ENCODE measurements around the gene UBE2G2.

Gene UBE2G2

GRCh38 chr21:44738621-44739020 is 63.0 kb downstream of the UBE2G2 start:
- no CpG with 5 or more reads among the region's 3 CpGs for WGBS, 2 donors (ENCODE audit: extremely low coverage in 2 of 2, insufficient read length in 2 of 2, insufficient replicate concordance in 1 of 2)
- Histone ChIP-seq H3K4me1 (ENCODE audit: control insufficient read depth in 2 of 2, insufficient read depth in 1 of 2, low read depth in 1 of 2, low read length in 2 of 2) (peaks cover 0 to 3% of the 10 kb centered on the region in 2 donors), H2AK5ac (ENCODE audit: low read depth, low read length) (no peak overlapping the region), H3K4ac (ENCODE audit: low read length) (no peak overlapping the region), H3K14ac (ENCODE audit: low read length) (no peak overlapping the region), H3K23ac (ENCODE audit: low read depth, low read length, poor library complexity) (no peak overlapping the region), H2AFZ (ENCODE audit: low read length) (no peak overlapping the region), H2BK120ac (ENCODE audit: low read depth, low read length) (no peak overlapping the region), H3K9ac (ENCODE audit: low read depth, low read length, poor library complexity) (no peak overlapping the region), H3K79me1 (ENCODE audit: low read depth, low read length) (no peaks in the 10 kb centered on the region), H3K4me2 (ENCODE audit: insufficient read depth, low read length, poor library complexity, severe bottlenecking) (no peak overlapping the region), H3K36me3 (replicated peaks in 1 of 2; ENCODE audit: control insufficient read depth in 2 of 2, insufficient read depth in 2 of 2, low read length in 2 of 2) (no peaks in the 10 kb centered on the region), H3K27ac (replicated peaks; ENCODE audit: low read length) (no peak overlapping the region), H3K27me3 (ENCODE audit: control insufficient read depth in 3 of 3, insufficient read depth in 3 of 3, low read depth in 1 of 3, low read length in 3 of 3) (peaks cover 0 to 43% (median 0%) of the 10 kb centered on the region in 3 experiments), H2BK15ac (ENCODE audit: low read length) (no peak overlapping the region), H4K8ac (ENCODE audit: low read depth, low read length) (no peak overlapping the region), H2BK12ac (ENCODE audit: low read length) (no peak overlapping the region), H3K4me3 (ENCODE audit: low read length in 2 of 2) (no peak overlapping the region), H3K18ac (ENCODE audit: low read length) (no peak overlapping the region), H2BK5ac (ENCODE audit: low read length) (no peak overlapping the region), H3K9me3 (replicated peaks in 1 of 2; ENCODE audit: control insufficient read depth in 2 of 2, insufficient read depth in 1 of 2, low read depth in 1 of 2, low read length in 2 of 2) (peaks cover 0 to 41% of the 10 kb centered on the region in 2 donors), H4K91ac (ENCODE audit: low read depth, low read length, poor library complexity) (no peak overlapping the region)
- DNase-seq (ENCODE audit: low spot score): no peak

DNA sequence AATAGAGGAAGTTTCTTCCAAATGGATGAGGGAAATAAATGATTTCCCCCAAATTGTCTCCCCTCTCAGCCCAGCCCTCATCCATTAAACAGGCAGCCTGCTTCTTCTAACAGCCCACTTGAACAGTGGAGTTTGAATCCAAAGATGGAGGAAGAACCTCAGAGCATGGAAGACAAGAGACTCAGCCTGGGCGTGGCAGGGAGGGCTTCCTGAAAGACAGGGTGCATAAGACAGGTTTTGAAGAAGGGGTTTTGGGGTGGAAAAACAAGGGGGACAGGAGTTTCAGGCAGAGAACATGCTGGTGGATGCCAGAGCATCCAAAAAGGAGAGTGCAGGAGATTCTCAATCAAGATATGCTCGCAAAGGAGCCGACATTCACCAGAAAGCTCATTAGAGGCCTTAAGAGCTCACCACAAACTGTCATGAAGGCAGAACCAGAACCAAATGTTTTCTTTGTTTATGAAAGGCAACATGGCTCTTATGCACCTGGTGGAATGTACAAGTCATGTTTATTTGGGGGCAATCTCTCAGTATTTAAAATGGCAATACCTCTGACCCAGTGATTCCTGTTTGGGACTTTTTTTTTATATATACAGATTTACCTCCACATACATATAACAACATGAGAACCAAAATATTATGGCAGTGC is 63.8 kb downstream of the UBE2G2 start:
- no CpG with 5 or more reads among the region's 3 CpGs for WGBS, 2 donors (ENCODE audit: extremely low coverage in 2 of 2, insufficient read length in 2 of 2, insufficient replicate concordance in 1 of 2)
- H3K79me1 ChIP-seq (ENCODE audit: low read depth, low read length): no peaks in the 10 kb centered on the region
- DNase-seq (ENCODE audit: low spot score): peak; percentile 44

GRCh38 chr21:44736291-44737004 is 65.2 kb downstream of the UBE2G2 start:
- H2AK5ac ChIP-seq (ENCODE audit: low read depth, low read length): no peak overlapping the region
- no peak overlapping the region for H4K8ac ChIP-seq (ENCODE audit: low read depth, low read length)
- H2AFZ ChIP-seq (ENCODE audit: low read length): no peak overlapping the region
- H3K23ac ChIP-seq (ENCODE audit: low read depth, low read length, poor library complexity): peak overlapping the region; percentile 17
- H2BK12ac ChIP-seq (ENCODE audit: low read length): no peak overlapping the region
- H3K4ac ChIP-seq (ENCODE audit: low read length): no peak overlapping the region
- H3K36me3 ChIP-seq (replicated peaks in 1 of 2; ENCODE audit: control insufficient read depth in 2 of 2, insufficient read depth in 2 of 2, low read length in 2 of 2): no peaks in the 10 kb centered on the region
- H3K79me1 ChIP-seq (ENCODE audit: low read depth, low read length): no peaks in the 10 kb centered on the region
- H3K27ac ChIP-seq (replicated peaks; ENCODE audit: low read length): no peak overlapping the region
- no peak overlapping the region for H2BK15ac ChIP-seq (ENCODE audit: low read length)
- no peak overlapping the region for H2BK120ac ChIP-seq (ENCODE audit: low read depth, low read length)
- peaks cover 0 to 63% (median 0%) of the 10 kb centered on the region in 3 experiments for H3K27me3 ChIP-seq (ENCODE audit: control insufficient read depth in 3 of 3, insufficient read depth in 3 of 3, low read depth in 1 of 3, low read length in 3 of 3)
- no CpG with 5 or more reads among the region's 8 CpGs for WGBS, 2 donors (ENCODE audit: extremely low coverage in 2 of 2, insufficient read length in 2 of 2, insufficient replicate concordance in 1 of 2)
- H3K18ac ChIP-seq (ENCODE audit: low read length): no peak overlapping the region
- H3K4me3 ChIP-seq (ENCODE audit: low read length in 2 of 2): no peak overlapping the region
- H3K4me1 ChIP-seq (ENCODE audit: control insufficient read depth in 2 of 2, insufficient read depth in 1 of 2, low read depth in 1 of 2, low read length in 2 of 2): peaks cover 0 to 3% of the 10 kb centered on the region in 2 donors
- H3K14ac ChIP-seq (ENCODE audit: low read length): no peak overlapping the region
- no peak overlapping the region for H2BK5ac ChIP-seq (ENCODE audit: low read length)
- H3K9ac ChIP-seq (ENCODE audit: low read depth, low read length, poor library complexity): no peak overlapping the region
- H3K4me2 ChIP-seq (ENCODE audit: insufficient read depth, low read length, poor library complexity, severe bottlenecking): no peak overlapping the region
- peaks cover 0 to 41% of the 10 kb centered on the region in 2 donors for H3K9me3 ChIP-seq (replicated peaks in 1 of 2; ENCODE audit: control insufficient read depth in 2 of 2, insufficient read depth in 1 of 2, low read depth in 1 of 2, low read length in 2 of 2)
- no peak for DNase-seq (ENCODE audit: low spot score)
- H4K91ac ChIP-seq (ENCODE audit: low read depth, low read length, poor library complexity): no peak overlapping the region

More for the DNA sequence above, 63.8 kb downstream of the UBE2G2 start:
- Histone ChIP-seq H3K4me2 (ENCODE audit: insufficient read depth, low read length, poor library complexity, severe bottlenecking) (no peak overlapping the region), H3K14ac (ENCODE audit: low read length) (no peak overlapping the region), H3K4me1 (ENCODE audit: control insufficient read depth in 2 of 2, insufficient read depth in 1 of 2, low read depth in 1 of 2, low read length in 2 of 2) (peaks cover 0 to 3% of the 10 kb centered on the region in 2 donors), H2BK5ac (ENCODE audit: low read length) (no peak overlapping the region), H3K4me3 (ENCODE audit: low read length in 2 of 2) (no peak overlapping the region), H3K27me3 (ENCODE audit: control insufficient read depth in 3 of 3, insufficient read depth in 3 of 3, low read depth in 1 of 3, low read length in 3 of 3) (peaks cover 0 to 49% (median 0%) of the 10 kb centered on the region in 3 experiments), H2BK120ac (ENCODE audit: low read depth, low read length) (no peak overlapping the region), H4K91ac (ENCODE audit: low read depth, low read length, poor library complexity) (no peak overlapping the region), H2BK15ac (ENCODE audit: low read length) (no peak overlapping the region), H3K9me3 (replicated peaks in 1 of 2; ENCODE audit: control insufficient read depth in 2 of 2, insufficient read depth in 1 of 2, low read depth in 1 of 2, low read length in 2 of 2) (peaks cover 0 to 41% of the 10 kb centered on the region in 2 donors), H3K9ac (ENCODE audit: low read depth, low read length, poor library complexity) (no peak overlapping the region), H2AFZ (ENCODE audit: low read length) (no peak overlapping the region), H2BK12ac (ENCODE audit: low read length) (no peak overlapping the region), H3K27ac (replicated peaks; ENCODE audit: low read length) (no peak overlapping the region), H3K4ac (ENCODE audit: low read length) (no peak overlapping the region), H4K8ac (ENCODE audit: low read depth, low read length) (no peak overlapping the region), H2AK5ac (ENCODE audit: low read depth, low read length) (no peak overlapping the region), H3K18ac (ENCODE audit: low read length) (no peak overlapping the region), H3K36me3 (replicated peaks in 1 of 2; ENCODE audit: control insufficient read depth in 2 of 2, insufficient read depth in 2 of 2, low read length in 2 of 2) (no peaks in the 10 kb centered on the region), H3K23ac (ENCODE audit: low read depth, low read length, poor library complexity) (no peak overlapping the region)

GRCh38 chr21:44735821-44736220 is 65.8 kb downstream of the UBE2G2 start:
- DNase-seq (ENCODE audit: low spot score): no peak
- Histone ChIP-seq H2BK12ac (ENCODE audit: low read length) (no peak overlapping the region), H4K91ac (ENCODE audit: low read depth, low read length, poor library complexity) (no peak overlapping the region), H3K14ac (ENCODE audit: low read length) (no peak overlapping the region), H2AFZ (ENCODE audit: low read length) (no peak overlapping the region), H3K4me1 (ENCODE audit: control insufficient read depth in 2 of 2, insufficient read depth in 1 of 2, low read depth in 1 of 2, low read length in 2 of 2) (peaks cover 0 to 2% of the 10 kb centered on the region in 2 donors), H3K4me2 (ENCODE audit: insufficient read depth, low read length, poor library complexity, severe bottlenecking) (no peak overlapping the region), H3K79me1 (ENCODE audit: low read depth, low read length) (no peaks in the 10 kb centered on the region), H3K4me3 (ENCODE audit: low read length in 2 of 2) (peak overlapping the region in 1 of 2 donors; percentile 50), H3K27me3 (ENCODE audit: control insufficient read depth in 3 of 3, insufficient read depth in 3 of 3, low read depth in 1 of 3, low read length in 3 of 3) (peaks cover 0 to 65% (median 0%) of the 10 kb centered on the region in 3 experiments), H3K23ac (ENCODE audit: low read depth, low read length, poor library complexity) (peak overlapping the region; percentile 14), H3K36me3 (replicated peaks in 1 of 2; ENCODE audit: control insufficient read depth in 2 of 2, insufficient read depth in 2 of 2, low read length in 2 of 2) (no peaks in the 10 kb centered on the region), H2BK15ac (ENCODE audit: low read length) (no peak overlapping the region), H3K9me3 (replicated peaks in 1 of 2; ENCODE audit: control insufficient read depth in 2 of 2, insufficient read depth in 1 of 2, low read depth in 1 of 2, low read length in 2 of 2) (peaks cover 0 to 41% of the 10 kb centered on the region in 2 donors), H3K27ac (replicated peaks; ENCODE audit: low read length) (no peak overlapping the region), H3K4ac (ENCODE audit: low read length) (no peak overlapping the region), H3K9ac (ENCODE audit: low read depth, low read length, poor library complexity) (peak overlapping the region; percentile 9), H2BK120ac (ENCODE audit: low read depth, low read length) (no peak overlapping the region), H4K8ac (ENCODE audit: low read depth, low read length) (no peak overlapping the region), H2AK5ac (ENCODE audit: low read depth, low read length) (no peak overlapping the region), H3K18ac (ENCODE audit: low read length) (no peak overlapping the region), H2BK5ac (ENCODE audit: low read length) (no peak overlapping the region)
- no CpG with 5 or more reads among the region's 6 CpGs for WGBS, 2 donors (ENCODE audit: extremely low coverage in 2 of 2, insufficient read length in 2 of 2, insufficient replicate concordance in 1 of 2)
